SK-N-MC (cell line): ENCODE results near the gene MREG.
"Not testable (repeated sequence)": the region's sequence is repeated elsewhere in the genome, so short reads cannot be mapped to it uniquely, and the experiment has no call there.

ENCODE experiments used
- DNase-seq: peaks from one replicate; pipeline ENCODE4 v3.0.0-alpha.2; 2011; ENCODE audit warnings: low read depth, low spot score
- H3K27ac ChIP-seq: fragments of 200-600 bp; sonication (generic); 2 replicates; pipeline ENCODE4 v1.5.1; 2016; ENCODE audit warnings: mixed run types
- H3K36me3 ChIP-seq: fragments of 200-600 bp; sonication (generic); 2 replicates; pipeline ENCODE4 v1.6.1; 2017; ENCODE audit warnings: antibody characterized with exemption, low read length, mixed read lengths; ENCODE audit not compliant: insufficient read depth
- H3K4me3 ChIP-seq: fragments of 200-600 bp; sonication (generic); 2 replicates; pipeline ENCODE4 v1.5.1; 2016
- H3K9ac ChIP-seq: fragments of 200-600 bp; sonication (generic); 2 replicates; pipeline ENCODE4 v1.8.0; 2017; ENCODE audit warnings: mixed run types, mixed read lengths; ENCODE audit not compliant: insufficient read length
- H3K9me3 ChIP-seq: fragments of 200-600 bp; sonication (generic); 2 replicates; pipeline ENCODE4 v1.6.1; 2017; ENCODE audit warnings: low read depth, mild to moderate bottlenecking, antibody characterized with exemption, low read length, moderate library complexity, mixed read lengths
- EZH2 ChIP-seq: fragments of 200-600 bp; sonication (generic); IDR thresholded peaks from one replicate; pipeline ENCODE4 v1.6.1; 2017; ENCODE audit warnings: antibody characterized with exemption
- FOXP2 ChIP-seq: optimal IDR thresholded peaks from 2 replicates; pipeline ENCODE3; 2011; ENCODE audit warnings: mild to moderate bottlenecking, moderate library complexity; ENCODE audit not compliant: insufficient read depth; ENCODE audit errors: extremely low read length, control extremely low read depth
- POLR2AphosphoS5 ChIP-seq: IDR thresholded peaks from 2 replicates; pipeline ENCODE4 v1.6.1; 2012; ENCODE audit warnings: mild to moderate bottlenecking, low read depth, low read length, borderline replicate concordance

MREG gene

DNA sequence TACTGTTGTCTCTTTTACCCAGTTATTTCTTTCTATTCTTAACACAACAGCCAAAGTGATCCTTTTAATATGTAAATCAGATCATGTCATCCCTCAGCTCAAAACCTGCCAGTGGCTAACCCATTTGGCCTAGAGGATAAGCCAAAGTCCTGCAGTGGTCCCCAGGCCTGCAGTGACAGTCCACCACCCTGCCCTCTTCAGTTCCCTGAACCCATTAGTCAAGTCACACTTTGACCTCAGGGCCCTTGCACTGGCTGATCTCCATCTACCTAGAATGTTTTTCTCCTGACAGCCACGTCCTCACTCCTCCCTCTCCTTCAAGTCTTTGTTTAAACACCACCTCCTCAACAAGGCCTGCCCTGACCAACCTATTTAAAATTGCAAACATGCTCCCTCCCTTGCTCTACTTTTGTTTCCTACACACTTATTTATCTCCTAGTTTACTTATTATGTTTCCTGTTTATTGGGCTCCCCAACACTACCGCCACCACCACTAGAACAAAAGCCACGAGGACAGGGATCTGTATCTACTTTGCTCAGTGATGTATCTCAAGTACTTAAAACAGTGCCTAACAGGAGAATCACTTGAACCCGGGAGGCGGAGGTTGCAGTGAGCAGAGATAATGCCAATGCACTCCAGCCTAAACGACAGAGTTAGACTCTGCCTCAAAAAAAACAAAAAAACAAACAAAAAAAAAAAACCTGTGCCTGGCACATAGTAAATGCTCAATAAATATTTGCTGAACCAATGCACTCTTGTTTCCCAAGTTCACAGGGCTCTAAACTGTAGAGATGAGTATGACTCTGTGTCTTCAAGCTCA lies 9.3 kb downstream of the MREG start:
- Histone ChIP-seq H3K27ac (no peak overlapping the region), H3K36me3 (no peaks in the 10 kb centered on the region), H3K9ac (no peak overlapping the region), H3K4me3 (no peak overlapping the region), H3K9me3 (no peaks in the 10 kb centered on the region)
- TF ChIP-seq FOXP2: no peak
- no peak for TF ChIP-seq EZH2
- no peak for TF ChIP-seq POLR2AphosphoS5
- no peak for DNase-seq

DNA sequence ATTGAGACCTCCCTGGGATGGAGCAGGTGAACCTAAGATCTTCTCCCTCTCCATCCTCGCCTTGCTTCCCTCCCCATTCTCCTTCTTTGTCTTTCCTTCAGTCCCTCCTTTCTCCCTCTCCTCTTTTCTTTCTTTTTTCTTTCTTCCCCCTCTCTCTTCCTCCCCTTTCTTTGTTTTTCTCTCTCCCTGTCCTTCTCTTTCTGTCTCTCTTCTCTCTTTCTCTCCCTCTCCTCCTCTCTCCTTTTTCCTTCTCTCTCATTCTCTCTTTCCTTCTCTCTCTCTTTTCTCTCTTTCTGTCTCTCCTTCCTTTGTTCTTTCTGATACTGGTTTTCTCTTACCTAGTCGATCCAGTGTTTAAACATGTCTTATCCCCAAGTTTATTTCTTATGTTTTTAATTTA lies 10.7 kb downstream of the MREG start:
- no peak overlapping the region for H3K9ac ChIP-seq
- no peak for TF ChIP-seq FOXP2
- TF ChIP-seq POLR2AphosphoS5: no peak
- no peak for TF ChIP-seq EZH2
- no peaks in the 10 kb centered on the region for H3K9me3 ChIP-seq
- no peak overlapping the region; the same call in 1 of the 2 replicates for H3K27ac ChIP-seq
- no peak overlapping the region for H3K4me3 ChIP-seq
- no peaks in the 10 kb centered on the region; the same call in 1 of the 2 replicates for H3K36me3 ChIP-seq
- DNase-seq: no peak

DNA sequence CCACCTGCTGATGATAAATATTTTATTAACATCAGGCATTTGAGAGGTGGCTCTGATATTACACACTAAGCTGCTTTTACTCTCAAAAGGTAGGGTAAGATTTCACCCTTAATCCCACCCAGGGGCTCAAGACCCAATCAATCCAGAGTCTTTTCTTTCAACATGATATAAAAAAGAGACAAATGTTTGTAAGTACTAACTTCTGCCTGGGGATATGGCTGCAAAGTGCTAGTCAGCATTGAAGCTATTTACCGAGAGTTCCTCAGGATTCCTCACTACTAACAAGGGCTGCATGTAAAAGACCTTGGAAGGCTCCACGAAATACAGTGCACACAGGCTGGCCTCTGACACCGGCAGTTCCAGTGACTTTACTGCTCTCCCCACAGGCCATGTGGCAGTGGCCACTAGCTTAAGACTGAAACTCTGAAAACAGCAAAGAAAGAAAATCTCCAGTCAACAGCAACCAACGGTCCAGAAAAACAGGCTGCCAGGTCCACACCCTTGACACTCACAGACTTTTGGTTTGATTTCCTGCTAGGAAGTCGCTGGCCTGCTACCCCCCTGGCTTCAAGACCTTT lies 11.2 kb downstream of the MREG start:
- no peak for DNase-seq
- Histone ChIP-seq H3K9me3 (no peaks in the 10 kb centered on the region), H3K4me3 (no peak overlapping the region), H3K36me3 (peaks cover 2% of the 10 kb centered on the region; the same call in 1 of the 2 replicates), H3K27ac (peak overlapping the region; percentile 58; the same call in 1 of the 2 replicates), H3K9ac (peak overlapping the region; percentile 48)
- no peak for TF ChIP-seq EZH2
- no peak for TF ChIP-seq POLR2AphosphoS5
- TF ChIP-seq FOXP2: no peak

DNA sequence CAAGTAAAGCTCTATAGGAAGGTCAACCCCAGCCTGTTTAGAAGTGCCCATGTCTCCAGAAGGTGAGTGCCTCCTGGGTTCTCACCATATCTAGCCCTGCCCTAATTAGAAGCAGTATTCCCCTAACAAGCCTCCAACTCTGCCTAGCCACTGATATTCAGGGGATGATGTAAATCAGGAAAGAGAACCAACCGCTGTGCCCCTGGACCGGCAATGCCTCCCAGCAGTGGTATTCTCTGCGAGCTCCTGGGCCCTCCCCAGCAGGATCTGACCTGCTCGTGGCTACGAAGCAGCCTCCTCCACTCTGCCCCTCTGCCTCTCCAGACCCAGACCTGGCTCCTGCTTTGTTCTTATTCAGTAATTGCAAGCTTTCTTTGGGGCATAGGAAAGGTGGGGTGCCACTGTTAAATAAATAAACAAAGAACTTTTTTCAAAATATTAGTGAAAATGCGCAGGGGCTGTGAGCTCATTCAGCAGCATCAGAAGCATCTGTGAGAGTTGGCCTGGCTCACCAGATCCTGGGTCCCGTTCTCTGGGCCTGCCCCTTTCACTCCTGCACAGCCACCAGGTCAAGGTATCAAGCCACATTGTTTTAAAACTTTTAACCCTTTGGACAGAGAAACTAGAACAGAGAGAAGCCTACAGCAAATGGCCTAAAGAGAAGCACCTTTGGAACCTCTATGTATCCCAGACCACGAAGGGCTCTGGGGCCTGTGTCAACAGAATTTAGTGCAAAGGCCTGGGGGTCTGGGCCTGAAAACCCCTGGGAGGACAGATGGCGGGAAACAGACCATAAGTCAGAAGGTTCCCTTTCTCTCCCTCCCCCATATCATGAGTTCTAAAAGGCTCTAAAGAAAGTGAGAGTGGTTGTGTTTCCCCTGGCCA lies 11.9 kb downstream of the MREG start:
- Histone ChIP-seq H3K9me3 (no peaks in the 10 kb centered on the region), H3K9ac (peak overlapping the region; percentile 48), H3K36me3 (peaks cover 6% of the 10 kb centered on the region; the same call in 1 of the 2 replicates), H3K27ac (peak overlapping the region; percentile 58; the same call in 1 of the 2 replicates), H3K4me3 (no peak overlapping the region)
- DNase-seq: no peak
- TF ChIP-seq POLR2AphosphoS5 (no peak), EZH2 (no peak), FOXP2 (no peak)

DNA sequence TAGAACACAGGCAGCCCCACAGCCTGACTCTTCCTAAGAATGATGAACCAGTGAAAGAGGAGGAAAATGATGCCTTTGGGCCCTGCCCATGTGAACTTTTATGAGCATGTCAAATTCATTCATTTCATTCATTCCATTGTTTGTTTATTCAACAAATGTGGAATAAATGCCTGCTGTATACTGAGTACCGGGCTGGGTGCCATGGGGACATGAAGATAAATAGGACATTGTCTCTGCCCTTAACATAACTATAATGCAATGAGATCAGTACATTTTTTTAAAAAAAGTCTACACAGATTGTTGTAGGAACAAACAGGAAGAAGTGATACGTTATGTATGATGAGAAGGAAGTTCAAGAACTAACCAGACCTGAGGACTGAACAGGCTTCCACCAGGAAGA lies 14.7 kb downstream of the MREG start:
- TF ChIP-seq FOXP2 (no peak), POLR2AphosphoS5 (no peak), EZH2 (no peak)
- Histone ChIP-seq H3K4me3 (no peak overlapping the region), H3K36me3 (peaks cover 23% of the 10 kb centered on the region), H3K9ac (no peak overlapping the region), H3K9me3 (no peaks in the 10 kb centered on the region), H3K27ac (no peak overlapping the region)
- DNase-seq: no peak

DNA sequence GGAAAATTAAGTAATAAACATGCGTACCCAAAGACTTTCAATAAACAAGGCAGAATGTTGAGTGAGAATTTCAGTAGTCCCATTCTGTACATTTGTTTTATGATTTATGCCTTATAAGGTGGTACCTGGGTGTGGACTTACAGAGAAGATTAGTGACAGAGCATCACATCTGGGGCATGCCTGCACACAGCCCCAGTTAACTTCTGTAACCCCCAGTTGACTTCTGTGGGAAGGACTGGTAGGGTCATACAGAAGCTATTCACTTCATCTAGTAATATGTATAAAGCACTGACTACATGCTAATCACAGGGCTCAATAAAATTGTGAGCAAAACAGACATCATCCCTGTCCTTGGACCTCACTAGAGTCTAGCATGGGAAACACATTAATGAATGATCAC lies 16.1 kb downstream of the MREG start:
- Histone ChIP-seq H3K4me3 (no peak overlapping the region), H3K9ac (no peak overlapping the region), H3K27ac (no peak overlapping the region), H3K36me3 (peaks cover 23% of the 10 kb centered on the region), H3K9me3 (no peaks in the 10 kb centered on the region)
- no peak for DNase-seq
- TF ChIP-seq EZH2: no peak
- no peak for TF ChIP-seq FOXP2
- no peak for TF ChIP-seq POLR2AphosphoS5

DNA sequence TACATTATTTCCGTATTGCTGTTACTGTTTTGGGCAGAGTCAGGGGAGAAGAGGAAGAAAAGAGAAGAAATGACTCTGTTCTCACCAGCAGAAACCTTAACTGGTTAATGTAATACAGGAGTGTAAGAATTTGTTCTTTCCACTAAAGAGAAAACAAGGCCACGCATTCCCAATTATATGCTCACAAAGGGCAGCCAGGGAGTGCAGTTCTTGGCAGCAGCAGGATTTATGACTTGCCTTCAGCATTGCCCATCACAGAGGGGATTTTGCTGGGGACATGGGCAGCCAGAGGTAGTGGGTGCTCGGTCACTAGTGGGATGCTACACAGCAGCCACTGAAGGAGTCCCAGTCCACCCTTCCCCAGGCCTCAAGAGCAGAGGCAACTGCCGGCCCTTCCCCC lies 18.4 kb downstream of the MREG start:
- no peak overlapping the region for H3K4me3 ChIP-seq
- H3K9ac ChIP-seq: no peak overlapping the region
- DNase-seq: no peak
- H3K9me3 ChIP-seq: no peaks in the 10 kb centered on the region
- peaks cover 23% of the 10 kb centered on the region for H3K36me3 ChIP-seq
- TF ChIP-seq POLR2AphosphoS5: no peak
- no peak for TF ChIP-seq FOXP2
- no peak for TF ChIP-seq EZH2
- H3K27ac ChIP-seq: no peak overlapping the region

DNA sequence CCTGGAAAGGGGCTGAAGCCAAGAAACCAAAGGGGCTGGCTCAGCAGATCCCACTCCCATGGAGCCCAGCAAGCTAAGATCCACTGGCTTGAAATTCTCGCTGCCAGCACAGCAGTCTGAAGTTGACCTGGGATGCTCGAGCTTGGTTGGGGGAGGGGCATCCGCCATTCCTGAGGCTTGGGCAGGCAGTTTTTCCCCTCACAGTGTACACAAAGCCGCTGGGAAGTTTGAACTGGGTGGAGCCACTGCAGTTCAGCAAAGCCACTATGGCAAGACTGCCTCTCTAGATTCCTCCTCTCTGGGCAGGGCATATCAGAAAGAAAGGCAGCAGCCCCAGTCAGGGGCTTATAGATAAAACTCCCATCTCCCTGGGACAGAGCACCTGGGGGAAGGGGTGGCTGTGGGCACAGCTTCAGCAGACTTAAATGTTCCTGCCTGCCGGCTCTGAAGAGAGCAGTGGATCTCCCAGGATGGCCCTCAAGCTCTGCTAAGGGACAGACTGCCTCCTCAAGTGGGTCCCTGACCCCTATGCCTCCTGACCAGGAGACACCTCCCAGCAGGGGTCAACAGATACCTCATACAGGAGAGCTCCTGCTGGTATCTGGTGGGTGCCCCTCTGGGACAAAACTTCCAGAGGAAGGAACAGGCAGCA lies 24.7 kb downstream of the MREG start:
- not testable (repeated sequence) for H3K27ac ChIP-seq, H3K4me3 ChIP-seq, H3K9me3 ChIP-seq, H3K9ac ChIP-seq, DNase-seq
- H3K36me3 ChIP-seq: peaks cover 26% of the 10 kb centered on the region
